Thoracic aorta (tissue), 2 donors: ENCODE measurements around the gene ITGB7. TPM values are rescaled to one million over a fixed set of nuclear protein-coding genes. Genes with fewer than 3 reads are reported as not detected.

Experiments used
- ATAC-seq: fragments of 150-250 bp; one replicate; pipeline ENCODE4 v1.8.0; 2017; ENCODE audit warnings: low read depth; ENCODE audit not compliant: insufficient number of reproducible peaks, low FRiP score
- DNase-seq: peaks from one replicate; pipeline ENCODE4 v3.0.0-alpha.2; 2020; ENCODE audit warnings: low spot score
- H3K27ac ChIP-seq, 2 donors: fragments of 200-600 bp; sonication (generic); 1 replicate in 1 of 2; 2 replicates in 1 of 2; pipeline ENCODE4 v1.5.1; 2016; ENCODE audit warnings: mild to moderate bottlenecking in 2 of 2, moderate library complexity in 2 of 2
- H3K27me3 ChIP-seq: fragments of 200-600 bp; sonication (generic); replicated peaks from 2 replicates; pipeline ENCODE4 v1.6.0; 2016; ENCODE audit warnings: mild to moderate bottlenecking; ENCODE audit not compliant: insufficient read depth
- H3K36me3 ChIP-seq: fragments of 200-600 bp; sonication (generic); one replicate; pipeline ENCODE4 v1.5.1; 2016
- H3K4me1 ChIP-seq, 2 donors: fragments of 200-600 bp; sonication (generic); 1 replicate in 1 of 2; 2 replicates in 1 of 2; pipeline versions ENCODE4 v1.5.1 to v1.6.0; 2016; ENCODE audit warnings: low read depth in 2 of 2, mild to moderate bottlenecking in 1 of 2; ENCODE audit not compliant: control insufficient read depth in 1 of 2
- H3K4me3 ChIP-seq: fragments of 200-600 bp; sonication (generic); 2 replicates; pipeline ENCODE4 v1.5.1; 2016; ENCODE audit warnings: mild to moderate bottlenecking
- H3K9me3 ChIP-seq: fragments of 200-600 bp; sonication (generic); 2 replicates; pipeline ENCODE4 v1.5.1; 2016
- CTCF ChIP-seq: fragments of 200-600 bp; sonication (generic); IDR thresholded peaks from one replicate; pipeline ENCODE4 v1.5.1; 2019; ENCODE audit warnings: antibody characterized with exemption
- total RNA-seq, 2 donors: library from RNA; depleted of rRNA; stranded (reverse); fragments of >200 nt; gene quantifications; one replicate each; pipeline versions ENCODE4 v1.1.0 to v1.2.3, GENCODE V29; 2016

Gene ITGB7
- total RNA-seq, 2 donors from 2014 or later = 2.1 to 8.3 TPM

GRCh38 chr12:53198486-53199110 is 8.5 kb downstream of the ITGB7 start:
- H3K4me1 ChIP-seq = peaks cover 9 to 23% of the 10 kb centered on the region in 2 donors
- ATAC-seq = no peak
- no peak overlapping the region for H3K27ac ChIP-seq
- TF ChIP-seq CTCF = no peak
- H3K36me3 ChIP-seq = no peaks in the 10 kb centered on the region
- no peaks in the 10 kb centered on the region for H3K27me3 ChIP-seq
- DNase-seq = no peak
- no peaks in the 10 kb centered on the region for H3K9me3 ChIP-seq
- H3K4me3 ChIP-seq = no peak overlapping the region

- Histone ChIP-seq H3K4me1 (peaks cover 9 to 23% of the 10 kb centered on the region in 2 donors), H3K36me3 (no peaks in the 10 kb centered on the region), H3K4me3 (peak overlapping the region; percentile 63), H3K27ac (no peak overlapping the region), H3K27me3 (no peaks in the 10 kb centered on the region), H3K9me3 (no peaks in the 10 kb centered on the region)
- DNase-seq (no peak), ATAC-seq (no peak)
- TF ChIP-seq CTCF = no peak
Observed at GRCh38 chr12:53197011-53197640, 9.9 kb downstream of the ITGB7 start.

GRCh38 chr12:53196486-53196885 is 10.6 kb downstream of the ITGB7 start:
- Histone ChIP-seq H3K4me1 (peaks cover 9 to 23% of the 10 kb centered on the region in 2 donors), H3K9me3 (no peaks in the 10 kb centered on the region), H3K27me3 (no peaks in the 10 kb centered on the region), H3K36me3 (no peaks in the 10 kb centered on the region), H3K4me3 (no peak overlapping the region), H3K27ac (no peak overlapping the region)
- TF ChIP-seq CTCF = no peak
- ATAC-seq (no peak), DNase-seq (no peak)

- Histone ChIP-seq H3K36me3 (no peaks in the 10 kb centered on the region), H3K4me1 (peaks cover 9 to 17% of the 10 kb centered on the region in 2 donors), H3K27me3 (no peaks in the 10 kb centered on the region), H3K27ac (no peak overlapping the region), H3K9me3 (no peaks in the 10 kb centered on the region), H3K4me3 (no peak overlapping the region)
- no peak for TF ChIP-seq CTCF
- DNase-seq (no peak), ATAC-seq (no peak)
Observed at GRCh38 chr12:53195516-53196420, 11.3 kb downstream of the ITGB7 start.

GRCh38 chr12:53194973-53195372 is 12.1 kb downstream of the ITGB7 start:
- ATAC-seq (no peak), DNase-seq (no peak)
- H3K36me3 ChIP-seq = no peaks in the 10 kb centered on the region
- TF ChIP-seq CTCF = no peak
- no peaks in the 10 kb centered on the region for H3K9me3 ChIP-seq
- H3K27ac ChIP-seq = no peak overlapping the region
- H3K4me3 ChIP-seq = no peak overlapping the region
- no peaks in the 10 kb centered on the region for H3K27me3 ChIP-seq
- H3K4me1 ChIP-seq = peaks cover 9 to 18% of the 10 kb centered on the region in 2 donors
